ENCODE data around the gene RXRB.

DNA sequence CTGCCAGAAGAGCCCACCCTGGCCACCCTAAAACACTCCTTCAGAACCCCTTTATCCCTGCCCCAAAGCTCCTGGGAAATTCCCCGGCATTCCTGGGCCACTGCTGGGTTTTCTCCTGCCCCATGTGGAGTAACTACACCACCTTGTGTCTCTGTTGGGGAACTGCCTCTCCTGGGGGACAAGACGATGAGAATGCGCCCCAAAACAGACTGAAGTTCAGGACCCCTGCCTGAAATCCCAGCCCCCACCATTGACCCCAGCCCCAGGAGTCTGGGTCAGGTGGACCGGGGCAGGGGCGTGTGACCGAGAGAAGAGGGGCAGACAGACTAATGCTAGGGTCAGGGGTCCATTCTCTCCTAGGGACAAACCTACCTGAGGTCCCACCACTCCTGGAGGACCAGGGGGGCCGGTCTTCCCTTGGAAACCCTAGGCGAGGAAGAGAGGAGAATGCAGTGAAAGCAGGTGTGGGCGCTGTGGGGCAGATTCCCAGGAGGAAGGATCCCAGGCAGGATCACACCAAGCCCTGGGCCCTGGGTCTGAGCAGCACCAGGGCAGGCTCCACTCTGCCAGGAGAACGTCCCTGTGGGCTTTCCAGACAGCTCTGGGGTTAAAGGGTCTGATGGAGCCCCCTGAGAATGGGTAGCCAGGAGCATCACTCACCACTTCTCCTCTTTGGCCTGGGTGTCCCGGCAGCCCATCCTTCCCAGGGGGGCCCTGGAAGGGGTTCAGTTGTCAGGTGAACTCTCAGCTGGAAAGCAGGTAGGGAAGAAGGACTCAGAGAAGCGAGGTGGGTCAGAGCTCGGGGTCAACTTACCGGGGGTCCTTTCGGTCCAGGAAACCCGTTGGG is 27.6 kb downstream of the RXRB start:
- TF ChIP-seq POLR2A (IDR thresholded peaks at IDR 0.05; ENCODE audit: low read depth, low read length): no peak
- no peak for TF ChIP-seq TAF1 (IDR thresholded peaks at IDR 0.05; ENCODE audit: low read depth, low read length)
